Mesenchymal stem cell (in vitro differentiated cells and primary cell): ENCODE results near the gene FA2H.
A peak's percentile ranks its signal among the peaks of the same experiment; 100 is the strongest.

Source experiments
- DNase-seq: peaks from one replicate; pipeline ENCODE4 v3.0.0-alpha.2; 2013
- H2AFZ ChIP-seq: one replicate; pipeline ENCODE4 v1.6.1; 2013; ENCODE audit warnings: low read depth, mild to moderate bottlenecking, control low read depth, inconsistent platforms, low read length, moderate library complexity
- H2AK5ac ChIP-seq: 2 replicates; pipeline ENCODE4 v1.6.1; 2013; ENCODE audit warnings: low read length, moderate library complexity, mild to moderate bottlenecking, inconsistent platforms; ENCODE audit not compliant: severe bottlenecking
- H2BK120ac ChIP-seq: one replicate; pipeline ENCODE4 v1.6.1; 2013; ENCODE audit warnings: low read depth, mild to moderate bottlenecking, inconsistent platforms, low read length, moderate library complexity
- H2BK12ac ChIP-seq, 2 experiments: one replicate each; pipeline ENCODE4 v1.6.1; 2013; ENCODE audit warnings: inconsistent platforms in 2 of 2, low read length in 2 of 2, mild to moderate bottlenecking in 2 of 2, moderate library complexity in 2 of 2, control low read depth in 1 of 2
- H2BK15ac ChIP-seq: one replicate; pipeline ENCODE4 v1.6.1; 2013; ENCODE audit warnings: mild to moderate bottlenecking, low read depth, inconsistent platforms; ENCODE audit not compliant: poor library complexity, severe bottlenecking
- H2BK5ac ChIP-seq: 2 replicates; pipeline ENCODE4 v1.6.1; 2013; ENCODE audit warnings: low read depth, mild to moderate bottlenecking, low read length, control low read depth, inconsistent platforms; ENCODE audit not compliant: poor library complexity, severe bottlenecking
- H3K14ac ChIP-seq, 2 experiments: one replicate each; pipeline ENCODE4 v1.6.1; 2013; ENCODE audit warnings: inconsistent platforms in 2 of 2, low read length in 2 of 2, control low read depth in 1 of 2, mild to moderate bottlenecking in 1 of 2, moderate library complexity in 1 of 2
- H3K18ac ChIP-seq, 2 experiments: one replicate each; pipeline ENCODE4 v1.6.1; 2013; ENCODE audit warnings: inconsistent platforms in 2 of 2, low read length in 2 of 2, control low read depth in 1 of 2, low read depth in 1 of 2, mild to moderate bottlenecking in 1 of 2
- H3K23ac ChIP-seq, 2 experiments: one replicate each; pipeline ENCODE4 v1.6.1; 2013; ENCODE audit warnings: inconsistent platforms in 2 of 2, low read length in 2 of 2, mild to moderate bottlenecking in 2 of 2, moderate library complexity in 2 of 2, control low read depth in 1 of 2
- H3K27ac ChIP-seq: 2 replicates; pipeline ENCODE4 v1.5.1; 2013; ENCODE audit warnings: mild to moderate bottlenecking, moderate library complexity, low read length, control low read depth, inconsistent platforms; ENCODE audit not compliant: poor library complexity, severe bottlenecking
- H3K27me3 ChIP-seq, 2 experiments: 2 replicates each; pipeline versions ENCODE4 v1.6.1 to v1.7.0; 2013; ENCODE audit warnings: low read length in 2 of 2, mild to moderate bottlenecking in 2 of 2, moderate library complexity in 2 of 2, control low read depth in 1 of 2, inconsistent platforms in 1 of 2; ENCODE audit not compliant: control insufficient read depth in 1 of 2, insufficient read depth in 1 of 2
- H3K36me3 ChIP-seq, 2 experiments: 2 replicates each; pipeline versions ENCODE4 v1.6.1 to v1.7.0; 2013; ENCODE audit warnings: low read length in 2 of 2, control low read depth in 1 of 2, inconsistent platforms in 1 of 2, low read depth in 1 of 2, mild to moderate bottlenecking in 1 of 2; ENCODE audit not compliant: insufficient read depth in 2 of 2, control insufficient read depth in 1 of 2
- H3K4ac ChIP-seq, 2 experiments: one replicate each; pipeline ENCODE4 v1.6.1; 2013; ENCODE audit warnings: inconsistent platforms in 2 of 2, low read length in 2 of 2, mild to moderate bottlenecking in 2 of 2, moderate library complexity in 2 of 2, control low read depth in 1 of 2, low read depth in 1 of 2
- H3K4me1 ChIP-seq: 2 replicates; pipeline ENCODE4 v1.6.1; 2013; ENCODE audit warnings: low read depth, low read length, control low read depth; ENCODE audit not compliant: control insufficient read depth, insufficient read depth
- H3K4me2 ChIP-seq: 2 replicates; pipeline ENCODE4 v1.6.1; 2013; ENCODE audit warnings: low read length, mild to moderate bottlenecking, inconsistent platforms; ENCODE audit not compliant: poor library complexity, severe bottlenecking
- H3K4me3 ChIP-seq, 2 experiments: 2 replicates each; pipeline versions ENCODE4 v1.5.1 to v1.7.0; 2013; ENCODE audit warnings: low read length in 2 of 2, mild to moderate bottlenecking in 2 of 2, control low read depth in 1 of 2, low read depth in 1 of 2; ENCODE audit not compliant: insufficient read depth in 1 of 2
- H3K79me1 ChIP-seq: replicated peaks from 2 replicates; pipeline ENCODE4 v1.6.1; 2013; ENCODE audit warnings: mild to moderate bottlenecking, control low read depth, low read length, inconsistent platforms; ENCODE audit not compliant: poor library complexity, severe bottlenecking
- H3K9ac ChIP-seq: 2 replicates; pipeline ENCODE4 v1.7.0; 2013; ENCODE audit warnings: mild to moderate bottlenecking, low read length, moderate library complexity
- H3K9me3 ChIP-seq: 2 replicates; pipeline ENCODE4 v1.7.0; 2013; ENCODE audit warnings: mild to moderate bottlenecking, low read length; ENCODE audit not compliant: control insufficient read depth
- H4K8ac ChIP-seq: one replicate; pipeline ENCODE4 v1.6.1; 2013; ENCODE audit warnings: inconsistent platforms, mild to moderate bottlenecking, low read length, moderate library complexity
- H4K91ac ChIP-seq: one replicate; pipeline ENCODE4 v1.6.1; 2013; ENCODE audit warnings: mild to moderate bottlenecking, low read length, inconsistent platforms
- WGBS: methylation state at CpG from one replicate; pipeline ENCODE4 v1.1.7; 2013; ENCODE audit warnings: mixed read lengths; 5-methylcytosine and 5-hydroxymethylcytosine counted together

Gene FA2H

GRCh38 chr16:74666010-74666421 is 108.6 kb downstream of the FA2H start:
- Histone ChIP-seq H2BK15ac (no peak overlapping the region), H3K27ac (no peak overlapping the region), H2BK120ac (no peak overlapping the region), H3K27me3 (no peaks in the 10 kb centered on the region), H2AK5ac (no peak overlapping the region), H4K8ac (no peak overlapping the region), H3K36me3 (peaks cover 17 to 38% of the 10 kb centered on the region in 2 experiments), H4K91ac (no peak overlapping the region), H3K9me3 (no peaks in the 10 kb centered on the region), H2BK12ac (no peak overlapping the region), H3K14ac (no peak overlapping the region), H3K79me1 (peaks cover 12% of the 10 kb centered on the region), H3K9ac (peak overlapping the region; percentile 97), H3K4ac (peak overlapping the region; percentile 75 to 93), H2BK5ac (no peak overlapping the region), H3K4me1 (peaks cover 11% of the 10 kb centered on the region), H3K4me2 (peak overlapping the region; percentile 95), H3K4me3 (peak overlapping the region; percentile 91 to 95), H3K18ac (peak overlapping the region in 1 of 2 experiments; percentile 21), H3K23ac (no peak overlapping the region), H2AFZ (peak overlapping the region; percentile 48)
- 13% methylated on average over 6 of the region's 8 CpGs for WGBS
- no peak for DNase-seq
